Superior temporal gyrus (tissue), 1 donor: ENCODE measurements around the gene GIT2.
"Not testable (repeated sequence)": the region's sequence is repeated elsewhere in the genome, so short reads cannot be mapped to it uniquely, and the experiment has no call there.

Experiments used
- DNase-seq: peaks from one replicate; pipeline ENCODE4 v3.0.0-alpha.2; 2016; ENCODE audit errors: extremely low spot score

GIT2 gene

DNA sequence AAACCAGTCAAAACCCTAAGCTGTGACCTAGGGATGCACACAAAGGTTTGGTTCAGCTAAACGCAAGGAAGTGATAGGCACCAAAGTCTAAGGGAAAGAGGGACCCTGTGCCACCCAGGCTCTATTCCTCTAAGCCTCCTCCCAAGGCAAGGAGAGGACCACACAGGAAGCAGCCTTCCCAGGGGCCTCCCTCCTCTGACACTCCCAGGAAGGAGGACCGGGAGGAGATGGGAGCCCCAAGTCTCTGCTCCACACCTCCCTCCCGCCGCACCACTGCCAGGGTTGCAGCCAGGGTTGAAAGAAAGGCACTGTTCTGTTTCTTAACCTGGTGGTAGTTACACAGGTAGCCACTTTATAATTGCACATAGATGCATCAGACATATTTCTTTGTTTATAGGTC, 74.2 kb downstream of the GIT2 start:
- no peak for DNase-seq

DNA sequence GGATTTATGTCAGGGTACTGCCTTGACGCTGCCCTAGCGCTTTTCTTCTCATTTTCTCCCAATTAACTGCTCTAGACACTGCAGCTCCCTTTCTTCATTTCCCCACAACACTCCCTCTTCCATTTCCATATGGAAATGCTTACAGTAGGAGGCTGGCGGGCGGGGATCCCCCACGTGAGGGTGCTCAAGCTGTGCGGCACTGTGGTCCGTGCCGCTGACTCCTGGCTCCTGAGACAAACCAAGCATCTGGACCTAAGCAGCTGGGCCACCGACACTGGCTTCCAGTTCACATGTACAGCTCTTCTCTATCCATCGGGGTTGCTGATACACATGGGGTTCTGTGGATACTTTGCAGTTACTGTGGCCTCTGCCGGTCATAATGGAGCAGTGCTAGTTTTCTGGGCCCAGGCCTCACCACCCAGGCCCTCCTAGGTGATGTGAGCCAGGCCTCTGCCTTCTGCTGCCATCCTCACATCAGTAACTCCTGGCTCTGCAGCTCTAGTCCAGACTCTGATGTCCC, 75.8 kb downstream of the GIT2 start:
- DNase-seq: no peak

DNA sequence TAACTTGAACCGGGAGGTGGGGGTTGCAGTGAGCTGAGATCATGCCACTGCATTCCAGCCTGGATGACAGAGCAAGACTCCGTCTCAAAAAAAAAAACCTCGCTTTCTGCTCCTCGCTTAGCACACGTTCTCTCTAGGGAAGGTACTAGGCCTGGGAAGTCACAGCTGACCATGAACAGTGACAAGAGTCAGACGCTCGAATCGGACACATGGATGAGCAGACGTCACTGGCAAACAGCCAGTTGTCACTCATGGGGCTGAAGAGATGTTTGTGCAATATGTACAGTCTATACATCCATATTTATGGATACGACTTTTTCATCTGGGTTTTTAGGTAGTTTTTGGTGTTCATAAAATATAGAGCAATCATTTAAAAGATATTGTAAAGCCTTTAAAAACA, 76.7 kb downstream of the GIT2 start:
- no peak for DNase-seq

DNA sequence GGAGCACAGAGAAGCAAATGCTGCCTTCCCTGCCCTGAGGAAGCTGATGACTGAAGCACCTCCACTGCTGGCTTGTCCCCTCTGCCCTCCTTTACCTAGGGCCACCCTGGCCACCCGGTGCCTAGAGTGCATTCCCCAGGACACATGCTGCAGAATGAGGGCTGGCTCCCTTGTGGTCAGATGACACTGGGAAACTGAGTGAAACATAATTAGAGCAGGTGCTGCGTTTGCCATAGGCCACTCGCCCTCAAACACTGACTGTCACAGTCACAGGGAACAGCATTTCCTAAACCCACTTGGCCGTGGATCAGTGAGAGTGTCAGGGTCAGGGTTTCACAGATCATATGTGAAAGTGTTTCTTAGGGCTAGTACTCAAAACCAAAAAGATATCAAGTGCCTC, 80.1 kb downstream of the GIT2 start:
- no peak for DNase-seq

- DNase-seq: no peak
Observed at GRCh38 chr12:109915171-109916040, 80.8 kb downstream of the GIT2 start.

DNA sequence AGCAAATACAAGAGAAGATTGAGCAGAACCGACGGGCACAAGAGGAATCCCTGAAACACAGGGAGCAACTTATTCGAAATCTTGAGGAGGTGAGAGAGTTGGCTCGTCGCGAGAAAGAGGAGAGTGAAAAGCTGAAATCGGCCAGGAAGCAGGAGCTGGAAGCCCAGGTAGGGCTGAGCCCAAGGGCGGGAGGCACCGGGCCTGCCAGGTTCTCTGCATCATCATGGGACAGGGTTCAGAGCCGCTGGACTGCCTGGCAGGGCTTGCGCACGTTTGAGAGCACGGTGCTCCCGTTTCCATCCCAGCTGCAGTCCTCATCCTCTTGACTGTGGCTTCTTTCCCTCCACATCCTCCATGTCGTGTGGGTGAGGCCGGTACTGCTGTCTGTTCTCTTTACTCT, 81.7 kb downstream of the GIT2 start:
- DNase-seq: no peak

- no peak for DNase-seq
Observed at GRCh38 chr12:109912855-109913321, 83.3 kb downstream of the GIT2 start.

DNA sequence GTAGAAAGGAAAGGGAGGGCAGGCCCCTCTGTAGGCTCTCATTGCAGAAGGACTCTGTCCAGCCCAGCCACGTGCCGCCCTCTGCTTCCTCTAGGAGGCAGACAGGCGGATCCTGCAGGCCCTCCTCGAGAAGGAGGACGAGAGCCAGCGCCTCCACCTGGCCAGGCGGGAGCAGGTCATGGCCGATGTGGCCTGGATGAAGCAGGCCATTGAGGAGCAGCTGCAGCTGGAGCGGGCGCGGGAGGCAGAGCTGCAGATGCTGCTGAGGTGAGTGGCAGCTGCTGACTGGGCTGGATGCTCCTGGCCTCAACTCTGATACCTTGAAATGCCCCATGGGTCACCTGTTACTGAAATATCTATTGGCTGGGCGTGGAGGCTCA, 85.2 kb downstream of the GIT2 start:
- no peak for DNase-seq

DNA sequence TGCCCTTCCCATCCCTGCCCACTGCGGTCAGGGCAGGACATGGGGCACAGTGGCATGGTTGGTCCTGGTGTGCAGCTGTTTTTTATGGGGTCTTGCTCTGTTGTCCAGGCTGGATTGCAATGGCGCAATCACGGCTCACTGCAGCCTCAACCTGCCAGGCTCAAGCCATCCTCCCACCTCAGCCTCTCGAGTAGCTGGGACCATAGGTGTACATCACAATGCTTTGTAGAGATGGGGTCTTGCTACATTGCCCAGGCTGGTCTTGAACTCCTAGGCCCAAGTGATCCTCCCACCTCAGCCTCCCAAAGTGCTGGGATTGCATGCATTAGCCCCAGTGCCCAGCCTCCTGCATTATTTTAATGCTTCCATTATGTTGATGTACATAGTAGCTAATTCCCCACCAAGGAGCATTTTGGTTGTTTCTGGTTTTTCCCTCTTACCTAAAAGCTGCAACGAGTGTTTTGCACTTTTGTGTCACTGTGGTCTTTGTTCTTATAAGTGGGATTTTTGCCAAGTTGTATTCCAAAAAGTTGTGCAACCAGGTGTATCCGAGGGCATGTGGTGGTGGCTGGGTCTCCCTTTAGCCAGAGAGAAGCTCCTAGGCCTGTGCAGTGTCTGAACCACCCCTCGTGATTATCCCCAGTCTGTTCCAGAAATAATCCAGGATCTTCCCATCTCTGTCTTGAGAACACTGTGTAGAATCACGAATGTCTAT, 85.8 kb downstream of the GIT2 start:
- no peak for DNase-seq

DNA sequence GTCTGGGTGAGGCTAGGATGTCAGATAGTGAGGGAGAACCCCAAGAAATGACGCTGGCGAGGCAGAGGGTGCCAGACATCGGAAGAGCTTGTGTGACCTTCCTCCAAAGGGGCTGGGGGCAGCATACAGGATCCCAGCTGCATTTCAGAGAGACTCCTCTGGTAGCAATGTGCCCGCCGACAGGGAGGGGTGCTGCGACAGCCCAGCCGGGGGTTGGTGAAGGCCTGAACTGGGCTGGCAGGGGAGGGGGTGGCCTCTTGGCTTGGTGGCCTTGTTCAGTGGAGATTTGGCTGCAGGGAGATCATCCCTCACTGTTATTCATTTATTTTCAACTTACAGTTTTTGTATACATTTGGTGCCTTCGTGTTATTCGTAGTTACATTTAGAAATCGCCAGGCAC, 90.9 kb downstream of the GIT2 start:
- no peak for DNase-seq

- no peak for DNase-seq
Observed at GRCh38 chr12:109902891-109903418, 93.2 kb downstream of the GIT2 start.

- DNase-seq: no peak
Observed at GRCh38 chr12:109900752-109901580, 95.2 kb downstream of the GIT2 start.

DNA sequence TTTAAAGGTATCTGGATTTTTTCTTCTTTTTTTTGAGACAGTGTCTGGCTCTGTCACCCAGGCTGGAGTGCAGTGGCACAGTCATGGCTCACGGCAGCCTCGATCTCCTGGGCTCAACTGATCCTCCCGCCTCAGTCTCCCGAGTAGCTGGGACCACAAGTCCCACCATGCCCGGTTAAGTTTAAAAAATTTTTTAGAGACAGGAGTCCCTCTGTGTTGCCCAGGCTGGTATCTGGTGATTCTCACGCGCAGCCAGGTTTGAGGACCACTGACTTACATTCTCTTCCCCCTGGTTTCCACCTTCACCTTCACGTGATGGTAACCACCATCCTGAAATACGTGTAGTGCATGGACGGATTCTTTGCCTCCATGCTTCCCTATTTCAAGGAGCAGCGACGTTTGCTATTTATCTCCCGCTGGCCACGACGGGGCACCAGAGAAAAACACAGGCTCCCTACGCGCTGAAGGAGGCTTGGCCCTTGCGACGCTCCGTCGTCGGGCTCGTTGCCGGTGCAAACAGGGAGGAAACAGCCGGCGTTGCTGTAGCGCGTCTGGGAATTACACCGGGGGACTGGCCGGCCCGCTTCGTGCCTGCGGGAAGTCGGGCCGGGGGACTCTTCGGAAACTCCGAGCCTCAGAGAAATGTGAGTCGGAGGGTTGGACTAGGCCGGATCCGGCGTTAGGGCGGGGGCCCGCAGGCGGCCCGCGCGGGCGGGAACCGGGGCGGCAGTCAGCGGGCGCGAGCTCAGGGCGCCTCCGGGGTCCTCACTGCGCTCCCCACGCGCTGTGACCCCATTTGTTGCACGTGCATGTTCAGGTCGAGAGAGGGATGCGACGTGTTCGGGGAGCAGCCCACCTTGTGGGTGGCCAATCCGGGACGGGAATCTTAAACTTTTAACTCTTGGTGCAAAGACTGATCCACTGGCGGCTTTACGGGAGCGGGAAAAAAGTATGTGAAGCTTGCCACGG, 96.1 kb downstream of the GIT2 start, which contains the start of gene TCHP:
Gene TCHP (plus strand): TSS at position 492 of the 969 bp plus-strand sequence. CDS start 2,753 bp downstream, outside the sequence.
- DNase-seq: peak; percentile 94

DNA sequence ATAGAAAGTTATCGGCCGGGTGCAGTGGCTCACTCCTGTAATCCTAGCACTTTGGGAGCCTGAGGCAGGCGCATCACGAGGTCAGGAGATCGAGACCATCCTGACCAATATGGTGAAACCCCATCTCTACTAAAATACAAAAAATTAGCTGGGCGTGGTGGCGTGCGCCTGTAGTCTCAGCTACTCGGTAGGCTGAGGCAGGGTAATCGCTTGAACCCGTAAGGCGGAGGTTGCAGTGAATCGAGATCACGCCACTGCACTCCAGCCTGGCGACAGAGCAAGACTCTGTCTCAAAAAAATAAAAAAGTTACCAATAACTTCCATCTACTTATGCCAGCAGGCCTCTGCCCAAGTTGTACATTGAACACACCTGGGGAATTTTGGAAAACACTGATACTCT, 96.8 kb downstream of the GIT2 start:
- not testable (repeated sequence) for DNase-seq

DNA sequence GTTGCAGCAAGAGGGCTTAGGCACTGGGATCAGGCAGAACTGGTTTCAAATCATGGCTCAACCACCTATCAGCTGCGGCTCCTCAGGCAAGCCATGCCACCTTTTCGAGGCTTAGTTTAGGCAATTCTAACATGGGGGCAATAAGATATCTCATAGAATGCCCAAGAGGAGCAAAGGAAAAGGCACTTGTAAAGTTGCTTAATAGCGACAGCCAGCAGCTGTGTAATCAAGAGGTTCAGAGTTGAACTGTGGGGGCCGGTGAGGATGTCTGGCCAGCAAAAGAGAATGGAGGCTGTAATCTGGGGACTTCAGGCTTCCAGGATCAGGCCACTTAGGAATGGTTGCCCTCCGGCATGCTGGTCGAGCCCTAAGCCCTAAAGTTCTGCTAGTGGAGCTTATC, 99.1 kb downstream of the GIT2 start:
- DNase-seq: no peak

GRCh38 chr12:109896188-109896587, 100.0 kb downstream of the GIT2 start:
- no peak for DNase-seq

DNA sequence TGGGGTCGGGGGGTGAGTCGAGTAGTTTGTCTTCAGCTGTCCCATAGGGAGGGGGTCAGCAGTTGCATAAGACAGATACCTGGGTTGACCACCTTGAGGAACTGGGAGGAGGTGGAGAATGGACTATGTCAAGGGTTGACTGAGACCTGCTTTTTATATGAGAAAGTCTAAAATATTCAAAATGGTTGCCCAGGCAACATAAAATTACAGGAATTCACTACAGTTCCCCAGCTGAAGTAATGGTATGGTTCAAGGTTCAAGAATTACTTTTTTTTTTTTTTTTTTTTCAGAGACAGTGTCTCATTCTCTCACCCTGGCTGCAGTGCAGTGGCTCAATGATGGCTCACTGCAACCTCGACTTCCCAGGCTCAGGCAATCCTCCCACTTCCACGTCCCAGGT, 101.2 kb downstream of the GIT2 start:
- no peak for DNase-seq

DNA sequence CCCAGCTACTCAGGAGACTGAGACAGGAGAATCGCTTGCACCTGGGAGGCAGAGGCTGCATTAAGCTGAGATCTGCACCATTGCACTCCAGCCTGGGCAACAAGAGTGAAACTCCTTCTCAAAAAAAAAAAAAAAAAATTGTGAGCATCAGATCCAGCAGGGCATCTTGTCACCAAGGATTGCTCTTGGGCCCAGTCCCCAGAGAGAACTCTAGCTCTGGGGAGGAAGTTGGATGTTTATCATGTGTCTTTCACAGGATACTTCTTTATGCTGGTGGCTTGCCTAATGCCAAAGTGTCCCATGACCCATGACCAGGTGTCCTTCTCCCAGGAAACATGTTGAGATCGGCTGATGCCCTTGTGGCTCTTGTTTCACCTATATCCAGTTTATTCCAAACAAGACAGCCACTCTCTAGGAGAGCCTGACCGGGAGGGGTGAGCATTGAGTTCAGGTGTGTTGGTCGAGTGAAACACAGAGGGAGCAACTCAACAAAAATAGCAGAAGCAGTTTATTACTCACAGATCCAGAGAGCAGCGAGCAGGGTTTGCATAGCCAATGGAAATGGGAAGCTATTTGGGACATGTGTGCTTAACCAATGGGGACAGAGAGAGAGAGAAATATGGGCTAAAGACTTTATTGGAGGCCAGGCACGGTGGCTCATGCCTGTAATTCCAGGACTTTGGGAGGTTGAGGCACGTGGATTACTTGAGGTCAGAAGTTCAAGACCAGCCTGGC, 102.7 kb downstream of the GIT2 start:
- no peak for DNase-seq

DNA sequence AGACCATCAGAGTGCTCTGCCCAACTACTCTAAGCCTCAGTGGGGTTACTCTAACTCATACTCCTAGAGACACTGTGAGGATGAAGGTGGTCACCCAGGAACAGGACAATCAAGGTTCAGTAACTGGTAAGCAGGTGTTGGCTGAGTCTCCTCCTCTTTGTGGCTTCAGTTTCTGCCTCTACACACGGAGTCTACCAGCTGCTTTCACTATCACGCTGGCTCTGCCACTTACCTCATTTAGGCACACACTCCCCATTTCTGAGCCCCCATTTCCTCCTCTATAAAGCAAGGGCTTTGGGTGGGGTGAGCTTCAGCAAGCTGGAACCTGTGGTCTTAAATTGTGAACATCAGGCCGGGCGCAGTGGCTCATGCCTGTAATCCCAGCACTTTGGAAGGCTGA, 103.4 kb downstream of the GIT2 start:
- no peak for DNase-seq
